Subcutaneous adipose tissue (tissue), 4 donors: ENCODE data around the gene MELK. TPM values are rescaled to one million over a fixed set of nuclear protein-coding genes. Genes with fewer than 3 reads are reported as not detected.

ENCODE experiments used
- CTCF ChIP-seq: fragments of 450-650 bp; IDR thresholded peaks from one replicate; pipeline ENCODE4 v1.5.1; 2016; ENCODE audit warnings: low read depth, mild to moderate bottlenecking, control low read depth, antibody characterized with exemption, moderate library complexity
- total RNA-seq, 4 donors: library from RNA; depleted of rRNA; stranded (reverse); fragments of >200 nt; gene quantifications; one replicate each; pipeline ENCODE4 v1.1.0, GENCODE V29; 2016

Gene MELK
- total RNA-seq, 4 donors from 2014 or later = 0.49 to 3.6 (median 0.72) TPM

DNA sequence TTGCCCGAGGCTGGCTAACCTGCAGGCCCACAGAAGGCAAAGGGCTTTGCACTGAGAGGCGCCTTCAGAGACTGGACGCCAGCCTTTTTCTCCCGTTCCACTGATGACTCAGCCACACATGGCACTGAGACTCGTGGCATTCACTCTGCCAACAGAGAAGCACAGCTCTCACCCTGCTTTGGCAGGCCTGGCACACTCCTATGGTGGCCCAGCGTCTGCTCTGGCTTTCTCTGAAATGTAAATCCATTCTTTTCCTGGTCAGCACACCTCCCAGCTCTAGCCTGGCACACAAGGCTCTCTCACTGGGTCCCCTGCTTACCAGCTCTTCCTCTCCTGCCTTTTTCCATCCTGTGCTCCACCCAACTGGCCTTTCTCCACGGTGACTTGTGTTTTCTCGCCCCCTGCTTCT lies 5.9 kb upstream of the MELK start:
- TF ChIP-seq CTCF = no peak

- TF ChIP-seq CTCF = no peak
These were observed 1.4 kb upstream of the MELK start for GRCh38 chr9:36571333-36571732.

GRCh38 chr9:36575411-36575882 lies 2.8 kb downstream of the MELK start:
- no peak for TF ChIP-seq CTCF

DNA sequence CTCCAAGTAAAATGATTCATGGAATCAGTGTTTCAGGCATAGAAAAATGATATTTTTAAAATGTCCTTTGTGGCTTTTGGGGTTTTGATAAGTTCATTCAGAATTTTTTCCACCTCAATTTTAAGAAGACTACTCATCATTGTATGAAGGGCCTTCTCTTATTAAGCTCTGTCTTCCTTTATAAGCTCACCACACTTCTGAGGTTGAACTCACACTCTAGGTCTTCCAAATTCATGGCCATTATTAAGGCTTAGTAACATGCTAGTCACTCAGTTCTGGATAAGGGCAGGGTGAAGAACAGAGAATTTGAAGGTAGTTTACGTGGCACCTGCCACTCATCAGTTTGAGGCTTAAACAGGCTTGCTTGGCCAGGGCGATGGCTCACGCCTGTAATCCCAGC lies 4.2 kb downstream of the MELK start:
- no peak for TF ChIP-seq CTCF

GRCh38 chr9:36584620-36585460 lies 12.1 kb downstream of the MELK start:
- TF ChIP-seq CTCF = no peak

DNA sequence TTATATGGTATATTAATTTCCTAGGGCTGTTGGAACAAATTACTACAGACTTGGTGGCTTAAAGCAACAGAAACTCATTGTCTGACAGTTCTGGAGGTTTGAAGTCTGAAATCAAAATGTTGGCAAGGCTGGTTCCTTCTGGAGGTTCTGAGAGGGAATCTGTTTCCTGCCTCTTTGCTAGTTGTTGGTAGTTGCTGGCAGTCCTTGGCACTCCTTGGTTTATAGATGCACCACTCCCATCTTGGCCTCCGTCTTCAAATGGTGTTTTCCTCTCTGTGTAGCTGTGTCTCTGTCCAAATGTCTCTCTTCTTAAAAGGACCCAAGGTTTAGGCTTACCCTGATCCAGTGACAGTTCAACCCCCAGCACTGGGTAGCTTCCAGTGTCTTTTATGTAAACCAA lies 17.5 kb downstream of the MELK start:
- TF ChIP-seq CTCF = no peak

DNA sequence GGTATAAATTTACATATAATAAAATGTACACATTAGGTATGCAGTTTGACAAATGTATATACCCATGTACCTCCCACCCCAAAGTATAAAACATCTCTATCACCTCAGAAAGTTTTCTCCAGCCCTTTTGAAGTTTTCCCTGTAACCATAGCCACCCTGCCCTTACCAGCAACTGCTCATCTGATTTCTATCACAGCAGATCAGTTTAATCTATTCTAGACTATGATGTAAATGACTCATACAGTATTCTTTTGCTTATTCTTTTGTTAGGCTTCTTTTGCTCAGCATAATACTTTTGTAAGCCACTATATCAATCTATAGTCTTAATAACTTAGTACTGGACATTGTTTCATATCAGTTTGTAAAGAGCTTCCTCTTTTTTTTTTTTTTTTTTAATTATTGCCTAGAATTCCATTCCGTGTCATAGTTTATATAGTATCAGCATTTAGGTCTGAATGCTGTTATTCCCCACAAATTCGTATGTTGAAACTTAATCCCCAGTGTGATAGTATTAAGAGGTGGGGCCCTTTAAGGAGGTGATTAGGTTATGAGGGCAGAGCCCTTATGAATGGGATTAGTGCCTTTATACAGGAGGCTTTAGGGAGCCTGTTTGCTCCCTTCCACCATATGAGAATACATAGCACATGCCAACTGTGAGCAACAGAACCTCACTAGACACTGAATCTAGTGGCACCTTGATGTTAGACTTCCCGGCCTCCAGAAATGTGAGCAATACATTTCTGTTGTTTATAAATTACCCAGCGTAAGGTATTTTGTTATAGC lies 20.3 kb downstream of the MELK start:
- no peak for TF ChIP-seq CTCF
